GM03348 (cell line): Measurements from ENCODE around the gene ANKRD33B.

Experiments
- DNase-seq: peaks from one replicate; pipeline ENCODE4 v3.0.0; 2012; ENCODE audit warnings: low spot score

ANKRD33B gene

GRCh38 chr5:10676946-10677345 is 113.1 kb downstream of the ANKRD33B start:
- DNase-seq = no peak

DNA sequence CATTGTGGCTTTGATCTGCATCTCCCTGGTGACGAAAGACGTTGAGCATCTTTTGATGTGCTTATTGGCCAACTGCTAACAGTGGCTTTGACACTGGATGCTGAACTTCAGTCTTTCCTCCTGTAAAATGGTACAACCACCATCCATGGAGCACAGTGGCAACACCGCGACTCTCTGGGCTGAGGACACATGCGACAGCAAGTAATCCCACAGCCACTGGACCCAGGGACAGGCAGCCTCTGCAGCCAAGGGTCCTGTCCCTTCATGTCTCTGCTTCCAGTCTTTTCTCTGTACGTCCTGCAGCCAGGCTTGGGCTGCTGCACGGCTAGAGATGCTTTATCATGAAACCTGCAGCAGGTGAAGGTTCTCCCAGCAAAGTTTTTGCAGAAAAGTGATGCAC is 113.7 kb downstream of the ANKRD33B start:
- DNase-seq = no peak

DNA sequence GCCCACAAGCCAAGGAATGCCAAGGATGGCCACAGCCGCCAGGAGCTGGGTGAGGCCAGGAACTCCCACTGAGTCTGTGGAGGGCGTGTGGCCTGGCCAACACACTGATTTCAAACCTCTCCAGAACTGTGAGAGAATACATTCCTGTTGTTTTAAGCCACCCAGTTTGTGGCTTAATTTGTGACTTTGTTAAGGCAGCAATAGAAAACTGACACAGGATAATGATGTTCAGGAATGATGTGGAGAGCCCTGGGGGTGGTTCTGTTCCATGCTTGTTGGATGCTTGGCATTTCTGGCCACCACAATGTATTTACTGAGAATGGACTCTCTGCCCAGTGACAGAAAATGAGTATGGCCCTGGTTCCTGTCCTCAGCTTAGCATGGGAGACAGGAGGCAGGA is 114.4 kb downstream of the ANKRD33B start:
- DNase-seq = peak; percentile 45

- DNase-seq = no peak
Measured at GRCh38 chr5:10679336-10679988, 115.6 kb downstream of the ANKRD33B start.

- DNase-seq = no peak
Measured at GRCh38 chr5:10680876-10681481, 117.1 kb downstream of the ANKRD33B start.

GRCh38 chr5:10681731-10682679 is 118.1 kb downstream of the ANKRD33B start:
- no peak for DNase-seq

GRCh38 chr5:10682801-10683525 is 119.1 kb downstream of the ANKRD33B start:
- DNase-seq = no peak

GRCh38 chr5:10684303-10685086 is 120.6 kb downstream of the ANKRD33B start:
- no peak for DNase-seq

- no peak for DNase-seq
Measured at GRCh38 chr5:10685115-10685521, 121.2 kb downstream of the ANKRD33B start.

DNA sequence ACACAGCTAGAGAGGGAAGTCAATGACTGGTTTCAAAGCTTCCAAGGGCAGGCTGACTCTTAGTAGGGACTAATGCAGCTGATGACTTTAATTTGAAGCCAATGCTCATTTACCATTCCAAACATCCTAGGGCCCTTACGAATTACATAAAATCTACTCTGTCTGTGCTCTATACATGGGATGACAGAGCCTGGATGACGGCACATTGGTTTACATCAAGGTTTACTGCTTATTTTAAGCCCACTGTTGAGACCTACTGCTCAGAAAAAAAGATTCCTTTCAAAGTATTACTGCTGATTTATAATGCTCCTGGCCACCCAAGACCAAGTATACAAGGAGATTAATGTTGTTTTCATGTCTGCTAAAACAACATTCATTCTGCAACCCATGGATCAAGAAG is 123.0 kb downstream of the ANKRD33B start:
- DNase-seq = no peak

DNA sequence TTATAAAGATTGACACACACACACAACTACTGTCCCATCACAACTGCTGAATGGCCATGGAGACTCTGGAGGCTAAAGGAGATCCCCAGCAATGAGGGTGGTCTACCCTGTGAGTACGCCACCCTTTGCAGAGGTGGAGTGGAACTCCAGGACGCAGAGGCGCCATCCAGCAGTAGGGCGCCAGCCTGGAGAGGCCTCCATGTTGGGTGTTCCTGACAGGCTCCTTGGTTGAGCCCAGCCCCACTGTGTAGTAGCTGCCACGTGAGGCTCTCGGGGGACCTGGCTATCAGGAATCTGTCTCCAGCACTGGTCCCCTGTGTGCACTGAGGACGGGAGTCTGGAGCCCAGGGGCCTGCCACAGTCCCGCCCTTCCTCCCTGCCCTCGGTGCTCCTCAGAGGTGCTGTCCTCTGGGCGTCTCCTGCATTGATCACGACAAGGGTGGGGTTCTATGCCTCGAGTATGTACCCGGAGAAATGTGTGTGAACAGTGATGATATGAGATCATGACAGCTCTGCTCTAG is 124.8 kb downstream of the ANKRD33B start:
- no peak for DNase-seq

DNA sequence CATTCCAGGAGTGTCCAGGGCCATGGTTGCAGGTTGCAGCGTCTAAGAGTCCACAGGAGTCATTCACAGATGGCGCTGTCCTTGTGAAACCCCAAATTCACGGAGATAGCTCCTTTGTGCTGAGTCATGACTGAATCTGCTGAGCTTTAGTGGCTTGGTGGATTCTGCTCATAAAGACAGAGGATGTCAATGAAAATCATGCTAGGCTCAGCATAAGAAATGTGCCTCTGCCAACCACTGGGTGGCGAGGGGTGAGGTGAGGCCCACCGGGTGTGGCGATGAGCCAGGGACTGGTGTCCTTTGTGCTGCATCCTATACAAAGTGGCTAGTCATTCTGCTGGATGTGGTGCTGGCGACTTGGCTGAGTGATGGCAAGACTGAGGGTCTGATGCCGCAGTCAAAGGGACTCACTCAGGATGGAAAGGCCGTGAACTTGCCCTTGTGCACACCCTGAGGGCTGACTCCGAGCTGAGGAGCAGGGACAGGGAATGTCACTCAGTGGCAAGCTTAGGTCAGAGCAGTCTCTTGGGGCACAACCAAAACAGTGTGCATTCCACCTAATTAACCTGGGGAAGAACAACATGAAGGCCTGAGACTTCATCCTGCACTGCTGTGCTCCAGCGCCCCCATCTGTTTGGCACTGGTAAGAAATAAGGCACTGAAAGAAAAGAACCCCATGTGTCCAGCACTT is 125.7 kb downstream of the ANKRD33B start:
- peak; percentile 55 for DNase-seq

GRCh38 chr5:10690460-10691440 is 126.9 kb downstream of the ANKRD33B start:
- DNase-seq = no peak

DNA sequence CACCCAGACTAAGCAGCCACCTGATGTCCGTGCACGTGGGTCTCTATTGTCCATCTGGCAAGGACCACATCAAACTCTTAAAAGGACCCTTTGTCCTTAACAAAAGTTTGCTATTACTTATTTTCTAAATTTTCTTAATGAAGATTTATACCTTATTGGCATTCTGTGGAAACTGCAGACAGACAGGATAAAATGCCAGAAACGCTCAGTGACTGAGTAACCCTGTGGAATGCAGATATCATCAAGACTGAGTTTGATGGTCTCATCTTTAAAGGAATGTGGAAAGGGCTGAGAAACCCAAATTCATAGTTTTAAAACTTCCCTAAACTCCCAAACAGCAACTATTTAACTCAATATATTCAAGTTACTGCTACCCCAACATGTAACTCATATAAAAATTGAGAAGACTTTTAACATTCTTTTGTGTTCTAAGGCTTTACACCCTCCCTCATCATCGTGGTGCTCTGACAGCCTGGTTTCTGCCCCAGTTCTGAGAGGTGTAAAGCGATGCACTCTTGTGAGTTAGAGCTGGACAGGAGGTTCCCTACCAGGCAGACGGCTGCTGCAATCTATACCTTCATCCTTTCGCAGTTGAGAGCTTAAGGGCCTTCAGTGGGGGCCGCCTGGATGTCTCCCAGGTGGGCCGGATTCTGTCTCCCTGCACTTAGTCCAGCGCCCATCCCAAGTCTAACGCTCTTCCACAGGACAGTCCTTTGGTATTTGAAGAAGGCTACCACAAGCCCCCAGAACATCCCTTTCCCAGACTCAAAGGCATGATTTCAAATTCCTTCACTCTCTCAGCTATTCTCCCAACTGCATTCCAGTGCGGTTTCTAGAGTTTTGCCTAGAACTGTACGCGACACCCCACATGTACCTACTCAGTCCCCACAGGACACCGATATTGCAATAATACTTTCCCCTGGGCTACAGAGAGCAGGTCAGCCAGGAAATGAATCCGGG is 128.2 kb downstream of the ANKRD33B start:
- peak; percentile 87 for DNase-seq

GRCh38 chr5:10695055-10695649 is 131.3 kb downstream of the ANKRD33B start:
- peak; percentile 88 for DNase-seq

DNA sequence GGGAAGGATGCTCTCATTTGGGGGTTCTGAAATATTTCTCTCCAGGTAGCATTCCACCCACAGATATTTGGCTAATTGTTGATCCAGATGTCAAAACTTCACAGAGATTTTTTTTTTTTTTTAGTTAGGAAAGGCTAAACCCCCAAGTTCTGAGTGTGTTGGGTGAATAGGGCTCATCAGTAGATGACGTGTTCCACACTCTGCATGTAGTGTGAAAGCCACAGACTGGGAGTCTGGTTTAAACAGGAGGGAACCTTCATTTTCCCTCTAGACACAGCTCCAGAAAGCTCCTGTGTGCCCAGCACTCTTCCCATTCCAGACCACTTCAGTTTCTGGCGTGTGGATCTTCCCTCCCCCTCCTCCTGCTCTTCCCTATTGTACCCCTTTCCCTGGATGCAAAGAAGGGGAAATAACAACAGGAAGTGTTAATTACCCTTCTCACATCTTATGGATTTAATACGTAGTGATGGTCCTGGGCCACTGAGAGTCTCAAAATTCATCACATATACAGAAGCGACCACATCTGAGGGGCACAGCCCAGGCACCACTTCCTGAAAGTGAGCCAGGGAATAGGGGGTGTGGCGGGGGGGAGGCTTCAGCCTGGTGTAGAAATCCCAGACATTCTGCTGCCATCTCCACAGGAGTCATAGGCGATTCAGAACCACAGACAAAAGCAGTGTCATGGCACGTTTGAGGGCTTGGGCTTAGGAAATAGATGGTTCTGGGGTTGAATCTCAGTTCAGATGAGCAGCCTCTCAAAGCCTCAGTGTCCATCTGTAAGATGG is 132.1 kb downstream of the ANKRD33B start:
- peak; percentile 52 for DNase-seq
